Endometrium (tissue), 2 donors: ENCODE data around the gene POTEG.
"Not testable (repeated sequence)": the region's sequence is repeated elsewhere in the genome, so short reads cannot be mapped to it uniquely, and the experiment has no call there.

Source experiments
- FAIRE-seq: peaks from 2 replicates; lab custom pipeline; 2012; peaks lifted over from hg19 to GRCh38; lab: Jason Lieb, UNC
- donor health status: control.
- donor health status: control.

POTEG gene

DNA sequence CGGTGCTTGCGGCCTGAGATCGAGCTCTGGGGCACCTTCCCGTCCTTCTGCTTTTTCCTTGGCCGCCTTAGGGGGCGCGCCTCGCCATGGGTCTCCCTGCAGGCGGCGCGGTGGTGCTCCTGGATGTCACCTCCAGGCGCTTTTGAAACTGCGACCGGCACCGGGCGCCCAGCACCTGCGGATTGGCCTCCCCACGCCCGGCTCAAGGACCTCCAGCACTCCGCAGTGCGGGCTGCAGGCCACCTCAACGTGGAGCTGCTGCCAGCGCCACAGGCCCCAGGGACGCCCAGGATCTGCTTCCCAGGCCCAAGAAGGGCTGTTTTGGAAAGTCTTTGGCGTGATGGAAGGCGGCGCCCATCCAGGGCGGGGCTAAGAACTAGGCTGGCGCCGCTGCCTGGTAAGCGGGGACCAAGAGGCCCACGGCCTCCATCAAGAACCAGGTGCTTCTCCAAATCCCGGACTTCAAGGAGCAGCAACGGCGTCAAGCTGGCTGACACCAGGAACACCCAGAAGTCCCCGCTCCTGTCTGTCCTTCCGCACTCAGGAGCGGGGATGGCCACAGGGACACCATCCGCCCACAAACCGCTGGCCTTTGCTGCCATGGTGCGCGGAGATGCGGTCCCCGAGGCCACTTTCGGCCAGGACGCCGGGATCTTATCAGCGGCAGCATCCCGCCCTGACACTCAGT, 61.2 kb downstream of the POTEG start:
- FAIRE-seq = not testable (repeated sequence)

- not testable (repeated sequence) for FAIRE-seq
Observed at GRCh38 chr14:19371767-19372166, 62.4 kb downstream of the POTEG start.

DNA sequence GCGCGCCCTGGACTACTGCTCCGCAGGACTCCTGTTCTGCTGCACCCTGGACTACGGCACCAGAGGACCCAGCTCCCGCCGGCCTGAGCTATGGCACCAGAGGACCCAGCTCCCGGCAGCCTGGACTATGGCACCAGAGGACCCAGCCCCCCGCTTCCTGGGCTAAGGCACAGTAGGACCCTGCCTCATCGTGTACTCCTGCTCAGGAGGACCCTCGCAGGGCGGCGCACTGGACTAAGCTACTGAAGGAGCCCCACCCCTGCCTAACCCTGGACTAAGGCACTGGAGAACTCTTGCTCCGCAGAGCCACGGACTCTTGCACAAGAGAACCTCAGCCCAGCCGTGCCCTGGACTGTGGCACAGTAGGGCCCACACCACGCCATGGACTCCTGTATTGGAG, 71.3 kb downstream of the POTEG start:
- not testable (repeated sequence) for FAIRE-seq

- FAIRE-seq = not testable (repeated sequence)
Observed at GRCh38 chr14:19362323-19362722, 71.8 kb downstream of the POTEG start.

DNA sequence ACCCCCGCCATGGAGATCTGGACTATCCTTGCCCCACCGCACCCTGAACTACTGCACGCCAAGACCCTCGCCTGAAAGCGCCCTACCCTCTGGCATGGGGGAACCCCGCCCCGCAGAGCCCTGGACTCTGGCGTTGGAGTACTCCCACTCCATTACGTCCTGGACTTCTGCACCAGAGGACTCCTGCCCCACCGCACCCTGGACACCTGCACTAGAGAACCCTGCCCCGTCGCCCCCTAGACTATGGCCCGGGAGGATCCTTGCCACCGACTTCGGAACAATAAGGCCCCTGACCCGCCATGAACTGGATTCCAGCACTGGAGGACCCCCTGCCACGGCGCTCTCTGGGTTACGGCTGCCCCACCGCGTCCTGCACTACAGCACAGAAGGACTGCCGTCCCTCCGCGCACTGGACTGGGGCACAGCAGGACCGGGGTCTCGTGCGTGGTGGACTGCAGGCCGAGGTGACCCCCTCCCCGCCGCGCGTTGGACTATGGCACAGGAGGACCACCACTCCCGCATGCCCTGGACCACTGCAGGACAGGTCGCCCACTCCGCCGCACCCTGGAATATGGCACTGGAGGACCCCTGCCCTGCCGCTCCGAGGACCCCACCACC, 72.4 kb downstream of the POTEG start:
- not testable (repeated sequence) for FAIRE-seq

DNA sequence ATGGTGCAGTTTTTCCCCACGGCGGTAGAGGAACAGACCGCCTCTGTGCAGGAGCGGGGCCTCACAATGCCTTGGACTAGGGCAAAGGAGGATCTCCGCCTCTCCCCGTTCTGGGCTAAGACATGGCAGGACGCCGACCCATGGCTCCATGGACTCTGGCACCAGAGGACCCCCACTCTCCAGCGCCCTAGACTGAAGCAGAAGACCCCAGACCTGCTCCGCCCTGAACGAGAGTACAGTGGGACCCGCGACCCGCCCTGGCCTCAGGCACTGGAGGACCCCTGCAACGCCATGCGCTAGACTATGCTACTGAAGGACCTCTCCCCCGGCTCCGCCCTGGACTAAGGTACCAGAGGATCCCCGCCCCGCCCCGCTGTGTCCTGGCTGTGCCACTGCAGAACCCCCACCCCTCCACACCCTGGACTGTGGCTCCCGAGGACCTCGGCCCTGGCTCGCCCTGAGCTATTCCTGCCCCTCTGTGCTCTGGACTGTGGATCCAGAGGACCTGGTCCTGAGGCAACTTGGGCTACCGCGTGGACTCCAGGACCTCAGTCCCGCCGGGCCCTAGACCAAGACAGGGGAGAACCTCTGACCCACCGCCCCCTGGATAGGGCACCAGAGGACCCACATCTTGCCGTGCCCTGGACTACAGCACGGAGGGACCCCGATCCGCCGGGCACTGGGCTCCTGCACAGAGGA, 73.1 kb downstream of the POTEG start:
- not testable (repeated sequence) for FAIRE-seq
